OCI-LY3 (cell line): Measurements from ENCODE around the gene GNA12.

Experiments used
- H2AFZ ChIP-seq: fragments of 200-600, 300-600 bp; shearing (Covaris generic); 2 replicates; pipeline ENCODE4 v1.6.0; 2014; ENCODE audit warnings: antibody characterized with exemption, low read depth, low read length
- H3K27ac ChIP-seq: fragments of 200-600, 300-600 bp; sonication (generic); 2 replicates; pipeline ENCODE4 v1.5.1; 2014; ENCODE audit warnings: mild to moderate bottlenecking, low read length, moderate library complexity, mixed read lengths
- H3K27me3 ChIP-seq: fragments of 200-600, 300-600 bp; sonication (generic); 2 replicates; pipeline ENCODE4 v1.6.1; 2014; ENCODE audit warnings: low read depth, low read length, mixed read lengths
- H3K36me3 ChIP-seq: fragments of 200-600, 300-600 bp; sonication (generic); replicated peaks from 2 replicates; pipeline ENCODE3; 2014; ENCODE audit warnings: low read depth, low read length, mixed read lengths
- H3K4me1 ChIP-seq: fragments of 300-600, 200-600 bp; sonication (generic); 2 replicates; pipeline ENCODE4 v1.6.1; 2014; ENCODE audit warnings: low read length, mixed read lengths
- H3K4me2 ChIP-seq: fragments of 200-600, 300-600 bp; sonication (generic); 2 replicates; pipeline ENCODE4 v1.6.1; 2014; ENCODE audit warnings: low read length, mixed read lengths
- H3K4me3 ChIP-seq: fragments of 300-600, 200-600 bp; sonication (generic); 2 replicates; pipeline ENCODE4 v1.5.1; 2014; ENCODE audit warnings: antibody characterized with exemption, mild to moderate bottlenecking, low read length, moderate library complexity
- H3K79me2 ChIP-seq: fragments of 300-600, 200-600 bp; shearing (Covaris generic); 2 replicates; pipeline ENCODE4 v1.6.1; 2014; ENCODE audit warnings: mild to moderate bottlenecking, low read length, mixed read lengths
- H3K9ac ChIP-seq: fragments of 300-600, 200-600 bp; shearing (Covaris generic); 2 replicates; pipeline ENCODE4 v1.6.0; 2014; ENCODE audit warnings: mild to moderate bottlenecking, low read length, moderate library complexity
- H3K9me3 ChIP-seq: fragments of 200-600, 300-600 bp; shearing (Covaris generic); 2 replicates; pipeline ENCODE4 v1.6.1; 2014; ENCODE audit warnings: low read length, mixed read lengths; ENCODE audit not compliant: insufficient read depth
- H4K20me1 ChIP-seq: fragments of 200-600, 300-600 bp; sonication (generic); 2 replicates; pipeline ENCODE4 v1.6.1; 2016; ENCODE audit warnings: low read length, mixed read lengths; ENCODE audit not compliant: insufficient read depth
- CTCF ChIP-seq: fragments of 200-600, 300-600 bp; sonication (generic); IDR thresholded peaks from 2 replicates; pipeline ENCODE4 v1.5.1; 2014; ENCODE audit warnings: antibody characterized with exemption, low read length, low read depth
- EZH2phosphoT487 ChIP-seq: fragments of 200-600 bp; shearing (Covaris generic); IDR thresholded peaks from 2 replicates; pipeline ENCODE4 v1.6.1; 2018; ENCODE audit warnings: antibody characterized with exemption, mixed run types, low read depth

Gene GNA12

GRCh38 chr7:2717293-2718261 is 126.5 kb downstream of the GNA12 start:
- Histone ChIP-seq H3K36me3 (no peaks in the 10 kb centered on the region), H3K4me3 (no peak overlapping the region), H2AFZ (no peak overlapping the region), H3K27me3 (no peaks in the 10 kb centered on the region), H3K4me1 (peaks cover 13% of the 10 kb centered on the region), H3K27ac (no peak overlapping the region), H3K4me2 (no peak overlapping the region), H3K79me2 (no peaks in the 10 kb centered on the region), H3K9ac (no peak overlapping the region), H4K20me1 (no peaks in the 10 kb centered on the region), H3K9me3 (no peaks in the 10 kb centered on the region)
- no peak for TF ChIP-seq CTCF
- TF ChIP-seq EZH2phosphoT487: no peak

GRCh38 chr7:2716906-2717292 is 127.2 kb downstream of the GNA12 start:
- H2AFZ ChIP-seq: no peak overlapping the region

GRCh38 chr7:2716488-2716887 is 127.6 kb downstream of the GNA12 start:
- Histone ChIP-seq H3K4me2 (no peak overlapping the region), H3K27me3 (no peaks in the 10 kb centered on the region), H3K9me3 (no peaks in the 10 kb centered on the region), H3K9ac (no peak overlapping the region), H3K4me1 (peaks cover 14% of the 10 kb centered on the region), H3K27ac (no peak overlapping the region), H4K20me1 (no peaks in the 10 kb centered on the region), H3K79me2 (no peaks in the 10 kb centered on the region), H2AFZ (no peak overlapping the region), H3K4me3 (no peak overlapping the region), H3K36me3 (no peaks in the 10 kb centered on the region)
- TF ChIP-seq EZH2phosphoT487 (no peak), CTCF (no peak)

More at GRCh38 chr7:2716906-2717292, 127.2 kb downstream of the GNA12 start:
- TF ChIP-seq CTCF (no peak), EZH2phosphoT487 (no peak)
- H3K9me3 ChIP-seq: no peaks in the 10 kb centered on the region
- no peaks in the 10 kb centered on the region for H3K36me3 ChIP-seq
- peaks cover 13% of the 10 kb centered on the region for H3K4me1 ChIP-seq
- H3K9ac ChIP-seq: no peak overlapping the region
- no peaks in the 10 kb centered on the region for H3K27me3 ChIP-seq
- no peaks in the 10 kb centered on the region for H4K20me1 ChIP-seq
- H3K4me3 ChIP-seq: no peak overlapping the region
- H3K79me2 ChIP-seq: no peaks in the 10 kb centered on the region
- no peak overlapping the region for H3K4me2 ChIP-seq
- H3K27ac ChIP-seq: no peak overlapping the region

- Histone ChIP-seq H3K4me2 (peak overlapping the region; percentile 36), H3K9ac (no peak overlapping the region), H3K4me1 (peaks cover 23% of the 10 kb centered on the region), H3K9me3 (no peaks in the 10 kb centered on the region), H2AFZ (no peak overlapping the region), H3K27ac (no peak overlapping the region), H3K27me3 (no peaks in the 10 kb centered on the region), H3K36me3 (no peaks in the 10 kb centered on the region), H3K79me2 (no peaks in the 10 kb centered on the region), H3K4me3 (no peak overlapping the region), H4K20me1 (no peaks in the 10 kb centered on the region)
- TF ChIP-seq CTCF (no peak), EZH2phosphoT487 (no peak)
Measured at GRCh38 chr7:2715341-2716231, 128.5 kb downstream of the GNA12 start.
